Panc1 (cell line): Measurements from ENCODE around the gene MLN.

Experiments
- CTCF ChIP-seq: fragments of 450-650 bp; IDR thresholded peaks from 2 replicates; pipeline ENCODE4 v1.5.1; 2017; ENCODE audit warnings: mild to moderate bottlenecking
- POLR2AphosphoS5 ChIP-seq: IDR thresholded peaks from 2 replicates; pipeline ENCODE4 v1.6.1; 2012; ENCODE audit warnings: mild to moderate bottlenecking, low read depth, low read length, moderate library complexity
- TCF7L2 ChIP-seq: IDR thresholded peaks from 2 replicates; pipeline ENCODE4 v1.6.1; 2011; ENCODE audit warnings: mild to moderate bottlenecking, low read depth, low read length, inconsistent platforms

GRCh38 chr6:33837971-33838665, 34.3 kb upstream of the MLN start:
- TF ChIP-seq TCF7L2 (no peak), CTCF (no peak), POLR2AphosphoS5 (no peak)
